SU-DHL-6 (cell line): ENCODE data around the gene SQOR.

Source experiments
- H2AFZ ChIP-seq: fragments of 200-600 bp; sonication (generic); 2 replicates; pipeline ENCODE4 v1.6.1; 2014; ENCODE audit warnings: low read depth, mild to moderate bottlenecking, moderate library complexity, mixed read lengths, antibody characterized with exemption, low read length; ENCODE audit not compliant: severe bottlenecking
- H3F3A ChIP-seq: fragments of 200-600 bp; shearing (Covaris generic); 2 replicates; pipeline ENCODE4 v1.6.0; 2016; ENCODE audit warnings: antibody characterized with exemption, mild to moderate bottlenecking; ENCODE audit not compliant: insufficient read depth
- H3K27ac ChIP-seq: fragments of 200-600 bp; sonication (generic); 2 replicates; pipeline ENCODE4 v1.5.1; 2016; ENCODE audit warnings: low read depth, mild to moderate bottlenecking, low read length, moderate library complexity, mixed read lengths
- H3K27me3 ChIP-seq: fragments of 200-600 bp; sonication (generic), shearing (Covaris generic); 2 replicates; pipeline ENCODE4 v1.6.0; 2014; ENCODE audit warnings: mild to moderate bottlenecking, low read length
- H3K36me3 ChIP-seq: fragments of 200-600 bp; sonication (generic); 2 replicates; pipeline ENCODE4 v1.6.1; 2014; ENCODE audit warnings: mild to moderate bottlenecking, low read length, mixed read lengths
- H3K4me2 ChIP-seq: fragments of 300-600, 200-600 bp; shearing (Covaris generic), sonication (generic); 2 replicates; pipeline ENCODE4 v1.6.0; 2014; ENCODE audit warnings: low read length, low read depth, mild to moderate bottlenecking; ENCODE audit not compliant: poor library complexity, severe bottlenecking
- H3K4me3 ChIP-seq: fragments of 200-600 bp; sonication (generic); 2 replicates; pipeline ENCODE4 v1.5.1; 2014; ENCODE audit warnings: antibody characterized with exemption, low read length, mild to moderate bottlenecking, mixed read lengths; ENCODE audit not compliant: insufficient read depth, poor library complexity, severe bottlenecking
- H3K79me2 ChIP-seq: fragments of 200-600 bp; sonication (generic); 2 replicates; pipeline ENCODE4 v1.6.1; 2014; ENCODE audit warnings: mild to moderate bottlenecking, low read length, moderate library complexity; ENCODE audit not compliant: insufficient read depth
- H3K9ac ChIP-seq: fragments of 200-600 bp; sonication (generic); 2 replicates; pipeline ENCODE4 v1.7.0; 2014; ENCODE audit warnings: mild to moderate bottlenecking, low read length
- H3K9me2 ChIP-seq: fragments of 200-600 bp; sonication (generic); replicated peaks from 2 replicates; pipeline ENCODE4 v1.6.1; 2014; ENCODE audit warnings: low read length; ENCODE audit not compliant: insufficient read depth
- H3K9me3 ChIP-seq: fragments of 200-600 bp; sonication (generic); 2 replicates; pipeline ENCODE4 v1.6.1; 2014; ENCODE audit warnings: low read length, mixed read lengths; ENCODE audit not compliant: insufficient read depth
- H4K20me1 ChIP-seq: fragments of 200-600 bp; sonication (generic); 2 replicates; pipeline ENCODE4 v1.6.1; 2014; ENCODE audit warnings: low read depth, mild to moderate bottlenecking, antibody characterized with exemption, low read length, moderate library complexity, mixed read lengths
- EZH2phosphoT487 ChIP-seq: fragments of 200-600 bp; sonication (generic), shearing (Covaris generic); conservative IDR thresholded peaks from 2 replicates; pipeline ENCODE4 v1.6.1; 2018; ENCODE audit warnings: mild to moderate bottlenecking, antibody characterized with exemption, low read length, moderate library complexity, mixed read lengths
- TF ChIP-seq, protein P1 (sequence below): fragments of 200-600 bp; sonication (generic); IDR thresholded peaks from one replicate; pipeline ENCODE4 v1.5.1; 2017; ENCODE audit warnings: antibody characterized with exemption, mild to moderate bottlenecking, low read length, moderate library complexity; ENCODE audit not compliant: insufficient read depth, poor library complexity, severe bottlenecking

The SQOR gene

DNA sequence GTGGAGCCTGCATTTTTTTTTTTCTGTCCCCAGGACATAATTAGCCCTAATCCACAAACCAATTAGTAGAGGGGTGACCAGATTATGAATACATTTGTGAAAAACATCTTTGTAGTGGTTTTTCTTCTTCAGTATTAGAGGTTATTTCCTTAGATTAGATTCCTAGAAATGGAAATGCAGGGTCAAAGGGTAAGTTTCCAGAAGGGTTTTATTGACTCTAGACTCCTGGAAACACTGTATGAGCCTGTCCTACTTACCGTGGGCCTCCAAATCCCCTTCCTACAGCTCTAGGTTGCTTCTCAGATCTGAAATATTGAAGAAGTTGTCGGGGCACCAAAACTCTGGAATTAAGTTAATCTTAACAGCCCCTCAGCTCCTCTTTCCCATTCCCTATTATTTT is 22.4 kb downstream of the SQOR start:
- Histone ChIP-seq H3K27ac (no peak overlapping the region), H3K27me3 (0 out of 2 replicates have a peak, but pooled peaks cover 4% of the 10 kb centered on the region), H3K9ac (no peak overlapping the region), H4K20me1 (no peaks in the 10 kb centered on the region), H3F3A (no peaks in the 10 kb centered on the region), H3K79me2 (no peaks in the 10 kb centered on the region), H2AFZ (no peak overlapping the region), H3K4me3 (no peak overlapping the region), H3K4me2 (no peak overlapping the region), H3K36me3 (no peaks in the 10 kb centered on the region), H3K9me2 (no peaks in the 10 kb centered on the region), H3K9me3 (no peaks in the 10 kb centered on the region)
- no peak for TF ChIP-seq EZH2phosphoT487
- TF ChIP-seq, protein P1, sequence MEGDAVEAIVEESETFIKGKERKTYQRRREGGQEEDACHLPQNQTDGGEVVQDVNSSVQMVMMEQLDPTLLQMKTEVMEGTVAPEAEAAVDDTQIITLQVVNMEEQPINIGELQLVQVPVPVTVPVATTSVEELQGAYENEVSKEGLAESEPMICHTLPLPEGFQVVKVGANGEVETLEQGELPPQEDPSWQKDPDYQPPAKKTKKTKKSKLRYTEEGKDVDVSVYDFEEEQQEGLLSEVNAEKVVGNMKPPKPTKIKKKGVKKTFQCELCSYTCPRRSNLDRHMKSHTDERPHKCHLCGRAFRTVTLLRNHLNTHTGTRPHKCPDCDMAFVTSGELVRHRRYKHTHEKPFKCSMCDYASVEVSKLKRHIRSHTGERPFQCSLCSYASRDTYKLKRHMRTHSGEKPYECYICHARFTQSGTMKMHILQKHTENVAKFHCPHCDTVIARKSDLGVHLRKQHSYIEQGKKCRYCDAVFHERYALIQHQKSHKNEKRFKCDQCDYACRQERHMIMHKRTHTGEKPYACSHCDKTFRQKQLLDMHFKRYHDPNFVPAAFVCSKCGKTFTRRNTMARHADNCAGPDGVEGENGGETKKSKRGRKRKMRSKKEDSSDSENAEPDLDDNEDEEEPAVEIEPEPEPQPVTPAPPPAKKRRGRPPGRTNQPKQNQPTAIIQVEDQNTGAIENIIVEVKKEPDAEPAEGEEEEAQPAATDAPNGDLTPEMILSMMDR = no peak

DNA sequence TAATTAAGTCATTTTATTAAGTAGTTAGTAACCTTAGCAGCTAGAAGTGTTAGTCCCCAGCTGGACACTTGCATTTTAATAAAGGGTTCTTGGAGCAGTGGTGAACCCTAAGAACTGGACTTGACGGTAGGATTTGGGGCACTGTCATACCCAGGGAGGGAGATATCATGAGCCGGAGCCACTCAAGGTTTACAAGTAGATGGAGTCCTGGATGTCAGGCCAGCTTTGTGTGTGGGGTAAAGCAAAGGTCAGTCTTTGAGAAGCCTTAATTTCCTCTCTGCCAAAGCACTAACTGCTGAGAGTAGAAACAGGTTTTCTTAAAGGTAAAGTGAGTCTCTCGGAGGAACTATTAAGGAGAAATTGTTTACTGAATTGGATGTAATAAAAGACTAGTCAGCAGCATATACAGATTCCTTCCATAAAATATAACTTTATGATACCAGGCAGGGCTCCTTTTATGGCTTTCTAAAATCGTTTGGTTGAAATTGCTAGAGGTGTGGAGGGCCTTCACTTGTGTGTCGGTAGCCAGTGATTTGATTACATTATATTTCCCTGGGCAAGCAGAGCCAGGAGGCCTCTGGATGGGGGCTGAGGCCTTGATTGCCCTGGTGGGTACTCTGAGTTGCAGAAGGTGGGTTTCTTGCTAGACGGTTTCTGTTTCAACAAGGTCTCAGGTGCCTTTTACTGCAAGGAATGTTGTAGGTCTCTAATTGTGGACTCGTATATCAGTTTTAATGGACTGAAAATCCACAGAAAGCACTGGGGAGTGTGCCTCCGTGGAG is 23.1 kb downstream of the SQOR start:
- no peak overlapping the region for H3K27ac ChIP-seq
- no peaks in the 10 kb centered on the region for H4K20me1 ChIP-seq

DNA sequence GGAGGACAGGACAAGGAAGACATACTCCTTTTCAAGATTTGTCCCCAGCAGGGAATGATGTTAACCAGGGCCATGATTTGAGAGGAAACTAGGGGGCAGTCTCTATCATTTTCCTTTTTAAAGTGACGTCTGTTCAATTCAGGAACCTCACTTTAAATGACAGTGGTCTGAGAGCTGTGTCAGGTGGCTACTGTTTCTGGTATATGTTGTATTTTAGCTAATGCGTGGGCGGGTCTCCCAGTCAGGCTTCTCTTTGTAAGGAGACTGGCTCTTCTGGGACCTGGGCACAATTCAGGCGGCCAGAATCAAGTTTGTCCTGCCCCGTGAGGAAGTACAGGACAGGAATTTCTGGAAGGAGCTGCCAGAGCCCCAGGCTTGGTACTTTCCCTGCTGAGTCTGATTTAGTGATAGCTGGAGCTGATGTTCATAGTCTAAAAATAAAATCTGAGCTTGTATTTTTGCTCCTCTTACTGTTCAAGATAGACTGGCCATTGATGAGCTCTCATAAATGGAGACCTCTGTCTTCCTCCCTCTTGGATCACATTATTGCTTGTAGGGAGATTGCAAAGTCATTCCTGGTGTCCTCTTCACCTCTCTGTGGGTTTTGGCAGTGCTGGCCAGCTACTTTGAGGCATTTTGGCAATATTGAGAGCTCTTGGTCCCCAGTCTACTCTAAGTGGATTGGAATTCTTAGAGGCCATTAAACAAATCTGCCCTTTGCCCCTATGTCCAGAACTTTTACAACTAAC is 25.6 kb downstream of the SQOR start:
- Histone ChIP-seq H4K20me1 (no peaks in the 10 kb centered on the region), H3K9me2 (no peaks in the 10 kb centered on the region), H3K9me3 (no peaks in the 10 kb centered on the region), H3K27ac (no peak overlapping the region), H3K36me3 (no peaks in the 10 kb centered on the region), H2AFZ (no peak overlapping the region), H3F3A (no peaks in the 10 kb centered on the region), H3K4me2 (no peak overlapping the region), H3K9ac (no peak overlapping the region), H3K79me2 (no peaks in the 10 kb centered on the region), H3K27me3 (no peaks in the 10 kb centered on the region), H3K4me3 (no peak overlapping the region)
- TF ChIP-seq, protein P1 = no peak
- no peak for TF ChIP-seq EZH2phosphoT487

More for the DNA sequence above, 23.1 kb downstream of the SQOR start:
- no peaks in the 10 kb centered on the region for H3K9me2 ChIP-seq
- no peak overlapping the region for H3K4me3 ChIP-seq
- no peaks in the 10 kb centered on the region for H3K79me2 ChIP-seq
- no peak overlapping the region for H3K9ac ChIP-seq
- H3F3A ChIP-seq = no peaks in the 10 kb centered on the region
- H3K27me3 ChIP-seq = 0 out of 2 replicates have a peak, but pooled peaks cover 4% of the 10 kb centered on the region
- no peaks in the 10 kb centered on the region for H3K36me3 ChIP-seq
- H3K9me3 ChIP-seq = no peaks in the 10 kb centered on the region
- H3K4me2 ChIP-seq = no peak overlapping the region
- H2AFZ ChIP-seq = no peak overlapping the region
- no peak for TF ChIP-seq EZH2phosphoT487
- TF ChIP-seq, protein P1 = no peak
